SIG-M5 treated with dmso at 0.1 percent for 504 hours (cell line): ENCODE data around the gene MYRIP.
"Not testable (repeated sequence)": the region's sequence is repeated elsewhere in the genome, so short reads cannot be mapped to it uniquely, and the experiment has no call there.

ENCODE experiments used
- DNase-seq: peaks from one replicate; lab custom pipeline; 2025; ENCODE audit not compliant: unreplicated experiment; lab: John Stamatoyannopoulos, UW

The MYRIP gene

DNA sequence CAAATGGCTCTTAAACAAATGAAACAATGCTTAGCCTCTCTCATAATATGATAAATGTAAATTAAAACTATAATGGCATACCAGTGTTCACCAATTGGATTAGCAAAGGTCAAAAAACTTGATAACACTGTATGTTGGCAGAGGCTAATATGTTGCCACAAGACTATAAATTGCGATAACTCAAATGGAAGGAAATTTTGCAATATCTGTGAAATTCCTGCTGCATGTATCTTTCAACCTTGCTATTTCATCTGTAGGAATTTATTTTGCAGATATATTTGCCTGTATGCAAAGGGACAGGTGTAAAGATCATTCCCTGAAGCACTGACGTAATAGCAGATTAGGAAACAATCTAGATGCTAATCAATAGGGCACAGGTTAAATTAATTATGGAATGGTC, 308.7 kb downstream of the MYRIP start:
- no peak for DNase-seq

DNA sequence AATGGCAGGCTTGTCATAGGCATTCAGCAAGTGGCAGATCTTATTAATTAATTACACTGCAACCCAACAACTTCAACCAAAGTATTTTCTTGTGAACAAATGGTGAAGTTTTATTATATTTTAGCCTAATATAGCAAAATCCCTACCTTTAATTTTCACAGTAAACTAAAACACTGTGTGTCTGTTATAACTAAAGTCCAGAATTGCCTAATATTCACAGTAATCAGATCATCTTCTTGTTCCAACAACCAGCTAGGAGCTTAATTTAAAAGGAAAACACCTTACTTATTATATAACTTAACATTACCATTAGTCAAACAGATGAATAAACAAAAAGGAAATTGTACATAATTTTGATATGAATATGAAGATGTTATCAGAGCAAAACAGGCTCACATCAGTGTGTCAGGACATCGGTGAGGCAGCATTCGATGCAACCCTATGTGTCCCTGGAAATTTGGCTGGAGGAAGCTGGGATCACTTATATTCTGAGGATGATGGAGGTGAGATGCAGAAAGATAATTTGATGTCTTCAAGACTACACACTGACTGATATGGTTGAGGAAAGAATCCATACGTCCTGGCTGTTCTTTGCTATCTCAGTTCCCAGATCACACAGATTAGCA, 310.8 kb downstream of the MYRIP start:
- DNase-seq: no peak

DNA sequence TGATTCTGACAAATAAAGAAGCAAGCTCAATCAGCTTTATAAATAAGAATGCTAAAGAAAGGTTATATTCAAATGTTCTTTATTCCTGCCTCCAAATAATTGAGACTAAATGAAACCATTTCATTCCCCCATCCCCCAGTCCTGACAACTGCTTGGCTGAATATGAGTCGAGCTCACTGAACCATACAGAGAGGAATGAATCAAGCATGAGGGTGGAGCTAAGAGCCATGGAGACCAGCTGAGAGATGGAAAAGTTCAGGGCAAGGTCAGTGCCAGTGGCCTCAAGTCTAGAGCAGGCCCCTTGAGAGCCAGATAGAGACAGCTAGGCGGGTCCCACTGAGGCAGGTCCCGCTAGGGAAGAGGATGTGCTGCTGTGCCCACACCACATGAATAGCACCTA, 311.4 kb downstream of the MYRIP start:
- DNase-seq: no peak

DNA sequence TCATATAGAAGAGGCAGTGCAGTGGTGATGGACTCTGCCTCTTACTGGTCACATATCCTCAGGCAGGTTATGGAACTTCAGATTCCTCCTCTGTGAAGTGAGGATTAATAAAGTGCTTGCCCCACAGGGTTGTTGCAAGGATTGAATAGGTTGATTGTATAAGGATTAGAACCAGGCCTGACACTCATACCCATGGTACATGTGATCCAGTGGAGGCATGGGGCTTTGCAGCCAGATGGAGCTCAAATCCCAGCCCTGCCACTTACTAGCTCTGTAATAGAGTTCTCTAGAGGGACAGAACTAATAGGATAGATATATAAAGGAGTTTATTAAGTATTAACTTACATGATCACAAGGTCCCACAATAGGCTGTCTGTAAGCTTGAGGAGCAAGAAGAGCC, 315.5 kb downstream of the MYRIP start:
- DNase-seq: no peak

DNA sequence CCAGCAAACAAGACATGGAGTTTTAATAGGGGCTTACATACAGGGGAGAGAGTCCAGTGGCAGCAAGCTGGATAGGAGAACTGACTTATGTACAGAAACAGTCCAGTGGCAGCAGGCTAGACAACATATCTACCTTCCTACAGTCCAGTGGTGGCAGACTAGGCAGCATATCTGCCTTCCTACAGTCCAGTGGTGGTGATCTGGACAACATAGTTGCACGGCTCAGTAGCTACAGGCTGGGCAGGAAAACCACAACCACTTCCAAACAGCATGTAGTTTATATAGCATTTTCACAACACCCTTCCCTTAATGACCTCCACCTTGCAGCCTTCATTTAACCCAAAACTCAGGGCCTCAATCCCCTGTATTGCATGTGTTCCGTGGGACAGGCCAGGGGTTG, 318.8 kb downstream of the MYRIP start:
- no peak for DNase-seq

DNA sequence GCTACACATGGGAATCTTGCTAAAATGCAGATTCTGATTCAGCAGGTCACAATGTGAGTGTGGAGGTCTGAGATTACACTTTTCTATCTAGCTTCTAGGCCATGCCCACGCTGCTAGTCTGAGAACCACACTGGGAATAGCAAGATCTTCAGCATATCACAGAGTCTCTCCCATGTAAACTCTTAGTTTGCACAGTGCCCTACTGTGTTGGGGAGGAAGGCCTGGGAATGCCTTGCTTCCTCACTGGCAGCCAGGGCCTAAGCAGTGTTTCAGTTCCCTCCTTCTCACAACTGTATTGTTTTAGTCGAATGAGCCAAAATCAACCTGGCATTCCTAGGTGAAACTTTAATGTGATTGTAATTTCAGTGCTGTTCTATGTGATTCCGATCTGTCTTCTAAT, 320.1 kb downstream of the MYRIP start:
- DNase-seq: no peak

DNA sequence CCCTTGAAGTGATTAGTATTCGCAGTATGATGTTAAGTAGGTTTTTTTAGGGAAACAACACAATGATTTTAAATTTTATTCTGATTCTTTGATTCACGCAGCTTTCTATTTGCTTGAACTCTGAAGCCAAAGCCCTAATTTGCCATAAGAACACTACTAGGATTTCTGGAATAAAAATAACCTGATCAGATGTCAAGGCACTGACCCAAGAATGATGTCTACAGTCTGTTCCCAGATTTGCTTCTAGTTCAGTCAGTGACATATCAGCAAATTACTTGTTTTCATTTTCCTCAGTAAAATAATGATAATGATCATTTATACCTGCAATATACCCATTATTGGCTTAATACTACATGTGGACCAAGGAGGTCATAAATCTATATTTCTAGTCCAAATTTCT, 320.6 kb downstream of the MYRIP start:
- no peak for DNase-seq

DNA sequence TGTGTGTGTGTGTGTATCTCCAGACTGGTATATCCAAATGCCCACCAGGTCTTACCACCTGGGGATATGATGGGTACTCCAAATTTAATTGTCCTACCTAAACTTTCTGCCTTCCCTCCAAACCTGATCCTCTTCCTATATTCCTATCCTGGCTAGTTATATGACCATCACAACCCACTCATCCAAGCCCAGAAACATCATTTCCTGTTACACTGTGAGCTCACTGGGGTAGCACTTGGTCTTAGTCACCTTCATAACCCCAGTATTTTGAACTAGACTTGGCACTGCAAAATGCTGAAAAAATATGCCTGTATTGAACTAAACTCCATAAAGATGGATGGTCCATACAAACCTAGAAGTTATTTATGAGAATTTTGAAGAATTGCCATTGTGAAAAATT, 321.3 kb downstream of the MYRIP start:
- no peak for DNase-seq

DNA sequence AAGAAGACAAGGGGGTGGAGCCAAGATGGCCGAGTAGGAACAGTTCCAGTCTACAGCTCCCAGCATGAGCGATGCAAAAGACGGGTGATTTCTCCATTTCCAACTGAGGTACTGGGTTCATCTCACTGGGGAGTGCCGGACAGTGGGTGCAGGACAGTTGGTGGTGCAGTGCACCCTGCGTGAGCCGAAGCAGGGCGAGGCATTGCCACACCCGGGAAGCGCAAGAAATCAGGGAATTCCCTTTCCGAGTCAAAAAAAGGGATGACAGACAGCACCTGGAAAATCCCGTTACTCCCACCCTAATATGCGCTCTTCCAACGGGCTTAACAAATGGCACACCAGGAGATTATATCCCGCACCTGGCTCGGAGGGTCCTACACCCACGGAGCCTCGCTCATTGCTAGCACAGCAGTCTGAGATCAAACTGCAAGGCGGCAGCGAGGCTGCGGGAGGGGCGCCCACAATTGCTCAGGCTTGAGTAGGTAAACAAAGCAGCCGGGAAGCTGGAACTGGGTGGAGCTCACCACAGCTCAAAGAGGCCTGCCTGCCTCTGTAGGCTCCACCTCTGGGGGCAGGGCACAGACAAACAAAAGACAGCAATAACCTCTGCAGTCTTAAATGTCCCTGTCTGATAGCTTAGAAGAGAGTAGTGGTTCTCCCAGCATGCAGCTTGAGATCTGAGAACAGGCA, 324.6 kb downstream of the MYRIP start:
- DNase-seq: not testable (repeated sequence)

DNA sequence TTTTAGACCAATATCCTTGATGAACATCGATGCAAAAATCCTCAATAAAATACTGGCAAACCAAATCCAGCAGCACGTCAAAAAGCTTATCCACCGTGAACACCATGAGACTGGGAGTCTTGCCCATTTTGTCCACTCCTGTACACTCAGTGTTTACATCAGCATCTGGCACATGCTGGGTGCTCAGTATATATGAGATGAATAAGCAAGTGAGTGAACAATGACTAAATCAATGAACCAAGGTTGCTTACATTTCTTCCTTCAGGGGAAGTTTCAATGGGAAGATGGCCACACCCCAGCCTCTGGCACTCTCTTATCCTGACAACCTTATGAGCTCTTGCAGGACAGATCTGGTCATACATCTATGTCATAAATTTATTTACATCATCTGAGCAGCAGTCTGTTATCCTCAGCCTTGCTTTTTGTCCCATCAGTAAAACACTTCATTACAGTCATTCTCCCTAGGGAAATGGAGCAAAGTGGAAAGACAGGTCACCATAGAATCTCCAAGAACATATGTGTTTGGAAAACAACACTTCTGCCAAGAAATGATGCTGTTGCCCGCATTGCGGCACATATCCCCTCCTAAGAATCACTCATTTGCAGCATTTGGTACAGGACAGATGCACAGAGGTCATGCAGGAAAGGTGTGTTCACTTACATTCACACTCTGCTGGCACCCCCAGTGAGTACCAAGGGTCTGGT, 328.3 kb downstream of the MYRIP start:
- no peak for DNase-seq

DNA sequence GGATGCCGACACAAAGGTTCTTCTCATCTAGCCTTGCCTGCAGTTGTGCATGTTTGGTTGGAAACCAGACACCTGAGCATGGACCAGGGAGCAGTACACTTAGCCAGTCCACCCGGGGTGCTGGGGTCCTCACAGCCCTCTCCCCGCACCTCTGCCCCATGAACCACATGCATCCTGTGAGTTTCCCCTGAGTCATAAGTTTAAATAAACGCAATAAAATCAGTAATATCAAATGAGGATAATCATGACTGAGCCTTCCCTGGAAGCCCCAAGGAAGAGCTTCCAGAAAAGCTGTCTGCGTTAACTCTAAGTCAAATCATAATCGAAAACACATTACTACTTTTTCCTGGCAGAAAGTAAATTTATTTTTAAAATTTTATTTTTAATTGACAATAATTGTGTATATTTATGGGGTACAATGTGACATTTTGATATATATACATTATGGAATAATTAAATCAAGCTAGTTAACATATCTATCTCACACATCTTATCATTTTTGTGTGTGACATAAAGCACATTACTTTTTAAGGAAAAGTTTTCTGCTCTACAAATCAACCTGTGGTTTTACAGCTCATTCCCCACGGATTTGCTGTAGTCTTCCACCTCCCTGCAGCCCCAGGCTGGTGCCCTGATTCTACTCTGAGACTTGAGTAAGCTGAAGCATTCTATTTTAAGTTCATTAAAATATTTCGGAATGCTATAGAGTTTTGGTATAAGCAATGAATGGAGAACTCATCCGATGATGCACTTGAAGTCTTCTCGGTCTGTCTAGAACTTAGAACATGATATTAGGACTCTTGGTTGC, 334.1 kb downstream of the MYRIP start:
- no peak for DNase-seq

DNA sequence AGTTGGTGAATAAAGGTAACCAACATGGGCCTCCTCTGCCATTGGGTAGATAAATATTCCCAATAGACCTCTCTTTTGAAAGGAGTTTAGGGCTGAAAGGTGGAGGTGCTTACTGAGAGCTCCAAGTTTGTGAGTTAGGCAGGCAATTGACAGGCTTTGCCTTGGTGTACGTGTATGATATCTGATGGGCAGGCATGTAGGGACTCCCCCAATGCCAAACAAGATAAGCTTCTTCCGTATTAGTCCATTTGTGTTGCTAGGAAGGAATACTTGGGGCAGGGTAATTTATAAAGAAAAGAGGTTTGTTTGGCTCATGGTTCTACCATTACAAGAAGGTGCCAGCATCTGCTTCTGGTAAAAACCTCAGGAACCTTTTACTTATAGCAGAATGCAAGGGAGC, 339.4 kb downstream of the MYRIP start:
- DNase-seq: no peak

DNA sequence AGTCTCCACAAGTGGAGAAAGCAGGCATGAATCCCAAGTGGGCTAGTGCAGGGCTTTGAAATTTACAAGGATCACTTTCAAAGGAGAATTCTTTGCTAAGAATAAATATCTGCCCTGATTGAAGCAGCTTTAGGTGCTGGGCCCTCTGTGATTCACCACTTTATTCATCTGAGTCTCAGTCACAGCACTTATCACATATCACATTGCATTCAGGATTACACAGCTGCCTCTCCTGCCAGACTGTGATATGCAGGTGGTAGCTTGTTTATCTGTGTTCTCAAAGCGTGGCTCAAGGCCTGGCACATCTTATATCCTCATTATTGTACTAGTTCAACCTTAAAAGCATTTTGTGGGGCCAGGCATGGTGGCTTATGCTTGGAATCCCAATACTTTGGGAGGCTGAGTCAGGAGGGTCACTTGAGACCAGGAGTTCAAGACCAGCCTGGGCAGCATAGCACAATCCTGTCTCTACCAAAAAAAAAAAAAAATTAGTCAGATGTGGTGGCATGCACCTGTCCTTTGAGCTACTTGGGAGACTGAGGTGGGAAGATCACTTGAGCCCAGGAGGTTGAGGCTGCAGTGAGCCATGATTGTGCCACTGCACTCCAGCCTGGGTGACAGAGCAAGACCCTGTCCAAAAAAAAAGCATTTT, 343.2 kb downstream of the MYRIP start:
- no peak for DNase-seq

DNA sequence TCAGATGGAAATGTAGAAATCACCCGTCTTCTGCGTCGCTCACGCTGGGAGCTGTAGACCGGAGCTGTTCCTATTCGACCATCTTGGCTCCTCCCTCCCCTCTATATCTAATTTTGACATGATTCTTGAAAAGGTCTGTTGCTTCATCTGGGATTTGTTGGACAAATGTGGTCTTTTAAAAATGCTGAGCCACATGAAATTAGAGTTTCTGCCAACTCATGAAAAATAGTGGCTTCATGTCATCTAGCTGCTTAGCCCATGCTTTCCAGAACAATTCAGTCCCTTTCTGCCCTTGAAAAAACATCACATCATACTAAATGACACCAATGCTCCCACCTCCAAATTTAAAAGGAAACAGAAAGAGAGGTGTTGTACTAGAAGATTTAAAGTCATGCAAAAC, 351.5 kb downstream of the MYRIP start:
- DNase-seq: no peak

DNA sequence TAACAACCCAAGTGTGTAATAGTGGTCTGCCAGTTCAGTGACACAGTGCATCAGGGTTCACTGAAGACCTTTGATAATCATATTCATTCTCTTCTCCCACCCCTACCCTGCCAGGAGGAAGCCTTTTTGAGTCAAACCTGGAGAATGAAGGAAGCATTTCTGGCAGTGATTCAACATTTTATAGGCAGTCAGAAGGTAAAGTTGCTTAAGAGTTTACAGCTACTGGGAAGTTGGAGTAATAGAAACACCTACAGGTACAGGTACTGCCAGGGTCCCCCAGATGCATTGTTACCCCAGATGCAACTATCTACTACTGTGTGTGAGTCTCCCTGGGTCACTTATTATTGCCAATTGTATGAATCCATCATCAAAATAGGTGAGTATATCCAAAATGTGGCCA, 353.2 kb downstream of the MYRIP start:
- DNase-seq: no peak

DNA sequence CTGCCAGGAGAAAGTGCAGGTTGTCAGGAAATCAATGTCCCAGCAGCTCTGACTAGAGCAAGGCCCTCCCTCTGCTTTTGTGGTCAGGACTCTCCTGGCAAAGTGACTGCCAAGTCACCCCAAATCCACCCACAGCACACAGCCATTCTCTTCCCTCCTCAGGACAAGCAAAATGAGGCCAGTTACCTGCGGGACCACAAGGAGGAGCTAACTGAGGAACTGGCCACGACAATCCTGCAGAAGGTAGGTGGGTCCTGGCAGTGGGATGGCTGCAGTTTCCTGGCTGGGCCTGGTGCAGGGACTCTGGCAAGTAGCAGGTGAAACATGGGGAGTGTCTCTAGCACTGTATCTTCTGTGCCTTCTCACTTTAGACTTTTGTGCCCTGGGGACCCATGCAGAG, 357.6 kb downstream of the MYRIP start:
- DNase-seq: no peak

DNA sequence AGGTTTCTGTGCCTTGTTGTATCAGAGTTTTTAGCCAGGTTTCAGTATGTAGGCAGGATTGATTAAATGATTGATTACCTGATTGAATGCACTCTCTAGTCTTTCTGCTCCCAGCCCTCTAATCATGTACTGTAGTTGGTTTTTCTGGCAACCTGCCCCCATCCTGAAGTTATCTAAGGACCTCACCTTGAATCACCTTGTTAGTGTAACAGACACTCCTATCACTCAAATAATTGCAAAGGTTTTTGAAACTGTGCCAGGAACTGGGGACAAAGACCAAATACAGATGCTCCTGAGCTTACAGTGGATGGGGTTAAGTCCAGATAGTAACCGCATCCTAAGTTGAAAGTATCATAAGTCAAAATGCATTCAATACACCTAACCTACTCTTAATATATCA, 358.5 kb downstream of the MYRIP start:
- DNase-seq: no peak

DNA sequence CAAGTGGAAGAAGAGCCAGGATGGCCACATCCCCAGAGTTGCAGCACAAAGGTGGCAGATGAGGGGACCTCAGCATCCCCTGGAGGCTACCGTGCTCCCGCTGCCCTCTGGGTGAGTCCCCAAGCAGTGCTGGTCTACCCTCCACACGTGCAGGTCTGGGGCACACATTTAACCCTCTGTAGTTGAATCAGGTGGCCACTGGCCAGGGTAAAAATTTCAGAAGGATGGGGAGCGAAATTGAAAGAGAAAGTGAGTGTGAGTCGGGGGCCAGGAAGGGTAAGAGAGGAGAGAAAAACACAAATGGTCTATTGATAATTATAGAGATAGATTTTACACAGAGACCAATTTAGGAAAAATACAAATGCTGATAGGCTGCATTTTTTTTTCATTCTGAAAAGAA, 360.6 kb downstream of the MYRIP start:
- DNase-seq: no peak

DNA sequence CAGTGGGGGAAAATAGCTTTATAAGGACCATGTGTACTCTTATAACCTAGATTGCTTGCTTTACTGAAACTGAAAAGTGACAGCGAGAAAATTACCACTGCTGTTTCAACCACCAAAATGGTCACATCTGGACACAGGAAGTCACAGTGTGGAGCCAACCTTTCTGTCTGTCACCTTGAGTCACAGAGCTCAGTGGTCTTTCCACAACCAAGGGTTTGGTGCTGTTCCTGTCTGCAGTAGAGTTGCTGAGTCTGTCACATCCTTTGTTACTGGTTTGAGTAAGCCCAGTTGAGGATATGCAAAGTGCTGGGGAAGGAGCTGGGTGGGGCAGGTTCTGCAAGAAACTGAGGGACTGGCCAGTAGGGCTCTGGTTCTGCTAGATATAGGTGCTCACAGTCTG, 361.0 kb downstream of the MYRIP start:
- no peak for DNase-seq

DNA sequence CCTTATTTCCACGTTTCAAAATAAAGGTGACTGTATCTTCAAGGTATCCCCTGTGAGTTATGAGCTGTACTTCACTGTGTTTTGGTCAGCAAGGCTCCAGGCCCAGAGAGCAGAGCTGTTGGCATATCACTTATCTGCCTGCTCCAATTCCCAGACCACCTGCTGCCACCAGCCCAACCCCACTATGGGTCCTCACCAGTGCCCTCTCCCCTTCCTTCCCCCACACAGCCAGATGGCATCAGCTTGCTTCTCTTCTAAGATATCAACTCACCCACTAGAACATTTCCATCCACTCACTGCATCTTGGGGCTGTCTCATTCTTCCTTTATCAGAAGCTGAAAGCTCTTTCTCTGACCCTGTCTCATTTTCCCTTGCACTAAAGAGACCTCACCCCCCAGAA, 363.2 kb downstream of the MYRIP start:
- no peak for DNase-seq

DNA sequence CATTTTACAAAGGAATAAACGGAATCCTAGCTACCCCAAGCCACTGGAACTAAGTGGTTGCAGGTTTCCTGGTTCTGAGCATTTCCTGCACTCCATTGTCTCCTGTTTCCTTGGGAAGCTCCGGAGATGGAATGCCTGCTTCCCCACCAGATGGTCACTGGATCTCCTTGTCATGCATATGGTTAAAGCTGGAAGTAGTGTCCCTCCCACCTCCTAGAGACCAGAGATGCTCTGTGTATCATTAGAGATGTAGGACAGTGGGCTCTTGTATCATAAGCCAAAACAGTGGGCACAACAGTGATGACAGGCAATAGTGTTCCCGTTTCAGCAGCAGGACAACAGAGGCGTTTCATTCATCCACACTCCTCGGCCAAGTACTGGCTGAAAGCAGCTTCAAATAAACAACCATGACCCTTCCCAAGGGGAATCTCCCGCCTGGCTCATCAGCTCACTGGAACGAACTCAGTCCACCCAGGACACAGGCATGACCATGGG, 363.9 kb downstream of the MYRIP start:
- DNase-seq: no peak
